VCaP (cell line): ENCODE measurements around the gene SLC12A8.

ENCODE experiments used
- H3K27ac ChIP-seq: fragments of 450-650 bp; 2 replicates; pipeline ENCODE4 v1.5.1; 2017
- TF ChIP-seq, protein P1 (sequence below): fragments of 450-650 bp; conservative IDR thresholded peaks from 2 replicates; pipeline ENCODE4 v1.5.1; 2017; ENCODE audit warnings: mild to moderate bottlenecking, moderate library complexity

SLC12A8 gene

GRCh38 chr3:125146626-125147490 lies 65.7 kb downstream of the SLC12A8 start:
- TF ChIP-seq, protein P1, sequence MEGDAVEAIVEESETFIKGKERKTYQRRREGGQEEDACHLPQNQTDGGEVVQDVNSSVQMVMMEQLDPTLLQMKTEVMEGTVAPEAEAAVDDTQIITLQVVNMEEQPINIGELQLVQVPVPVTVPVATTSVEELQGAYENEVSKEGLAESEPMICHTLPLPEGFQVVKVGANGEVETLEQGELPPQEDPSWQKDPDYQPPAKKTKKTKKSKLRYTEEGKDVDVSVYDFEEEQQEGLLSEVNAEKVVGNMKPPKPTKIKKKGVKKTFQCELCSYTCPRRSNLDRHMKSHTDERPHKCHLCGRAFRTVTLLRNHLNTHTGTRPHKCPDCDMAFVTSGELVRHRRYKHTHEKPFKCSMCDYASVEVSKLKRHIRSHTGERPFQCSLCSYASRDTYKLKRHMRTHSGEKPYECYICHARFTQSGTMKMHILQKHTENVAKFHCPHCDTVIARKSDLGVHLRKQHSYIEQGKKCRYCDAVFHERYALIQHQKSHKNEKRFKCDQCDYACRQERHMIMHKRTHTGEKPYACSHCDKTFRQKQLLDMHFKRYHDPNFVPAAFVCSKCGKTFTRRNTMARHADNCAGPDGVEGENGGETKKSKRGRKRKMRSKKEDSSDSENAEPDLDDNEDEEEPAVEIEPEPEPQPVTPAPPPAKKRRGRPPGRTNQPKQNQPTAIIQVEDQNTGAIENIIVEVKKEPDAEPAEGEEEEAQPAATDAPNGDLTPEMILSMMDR, result no peak
- H3K27ac ChIP-seq, result no peak overlapping the region

DNA sequence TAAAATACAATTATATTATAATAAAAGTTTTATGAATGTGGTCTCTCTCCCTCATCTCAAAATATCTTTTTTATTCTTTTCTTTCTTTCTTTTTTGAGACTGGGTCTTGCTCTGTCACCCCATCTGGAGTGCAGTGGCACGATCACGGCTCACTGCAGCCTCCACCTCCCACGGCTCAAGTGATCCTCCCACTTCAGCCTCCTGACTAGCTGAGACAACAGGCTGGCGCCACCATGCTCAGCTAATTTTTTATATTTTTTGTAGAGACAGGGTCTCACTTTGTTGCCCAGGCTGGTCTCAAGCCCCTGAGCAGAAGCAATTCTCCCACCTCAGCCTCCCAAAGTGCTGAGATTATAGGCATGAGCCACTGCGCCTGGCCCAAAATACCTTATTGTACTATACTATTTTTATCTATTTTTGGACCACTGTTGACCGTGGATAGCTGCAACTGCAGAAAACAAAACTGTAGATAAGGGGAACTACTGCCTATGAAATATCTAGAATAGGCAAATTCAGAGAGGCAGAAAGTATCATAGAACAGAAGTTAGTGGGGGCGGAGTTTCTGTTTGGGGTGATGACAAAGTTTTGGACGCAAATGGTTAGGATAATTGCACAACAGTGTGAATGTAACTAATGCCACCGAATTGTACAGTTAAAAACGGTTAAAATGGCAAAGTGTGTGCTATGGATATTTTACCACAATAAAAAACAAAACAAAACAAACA lies 66.6 kb downstream of the SLC12A8 start:
- no peak overlapping the region for H3K27ac ChIP-seq
- TF ChIP-seq, protein P1, result no peak

DNA sequence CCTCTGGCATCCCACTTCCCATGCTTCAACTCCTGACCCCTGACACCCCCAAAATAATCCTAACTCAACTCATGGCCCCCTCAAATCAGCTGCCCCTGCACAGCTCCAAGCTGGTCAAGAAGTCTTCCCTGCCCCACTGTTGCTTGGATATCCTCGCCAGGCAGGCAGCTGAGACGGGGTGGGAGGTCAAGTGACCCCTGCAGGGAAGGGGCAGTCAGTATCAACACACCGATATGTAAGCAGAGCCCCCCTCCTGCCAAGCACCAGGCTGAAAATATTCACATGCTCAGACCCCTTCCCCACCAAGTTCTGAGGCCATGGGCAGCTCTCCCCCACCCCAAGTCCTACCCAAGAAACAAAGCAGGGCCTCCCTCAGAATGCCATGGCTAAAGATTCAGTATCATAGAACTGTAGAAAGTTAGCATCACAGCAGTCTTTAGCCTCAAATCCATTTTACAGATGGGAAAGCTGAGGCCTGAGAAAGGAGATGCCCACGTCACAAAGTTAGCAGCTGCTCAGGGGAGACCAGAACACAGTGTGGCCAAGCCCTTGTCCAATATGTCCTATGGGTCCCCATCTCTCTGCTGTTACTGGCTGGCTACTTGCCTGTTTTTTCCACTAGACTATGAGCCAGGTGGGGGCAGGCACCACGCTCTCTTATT lies 67.8 kb downstream of the SLC12A8 start:
- TF ChIP-seq, protein P1, result no peak
- no peak overlapping the region for H3K27ac ChIP-seq

DNA sequence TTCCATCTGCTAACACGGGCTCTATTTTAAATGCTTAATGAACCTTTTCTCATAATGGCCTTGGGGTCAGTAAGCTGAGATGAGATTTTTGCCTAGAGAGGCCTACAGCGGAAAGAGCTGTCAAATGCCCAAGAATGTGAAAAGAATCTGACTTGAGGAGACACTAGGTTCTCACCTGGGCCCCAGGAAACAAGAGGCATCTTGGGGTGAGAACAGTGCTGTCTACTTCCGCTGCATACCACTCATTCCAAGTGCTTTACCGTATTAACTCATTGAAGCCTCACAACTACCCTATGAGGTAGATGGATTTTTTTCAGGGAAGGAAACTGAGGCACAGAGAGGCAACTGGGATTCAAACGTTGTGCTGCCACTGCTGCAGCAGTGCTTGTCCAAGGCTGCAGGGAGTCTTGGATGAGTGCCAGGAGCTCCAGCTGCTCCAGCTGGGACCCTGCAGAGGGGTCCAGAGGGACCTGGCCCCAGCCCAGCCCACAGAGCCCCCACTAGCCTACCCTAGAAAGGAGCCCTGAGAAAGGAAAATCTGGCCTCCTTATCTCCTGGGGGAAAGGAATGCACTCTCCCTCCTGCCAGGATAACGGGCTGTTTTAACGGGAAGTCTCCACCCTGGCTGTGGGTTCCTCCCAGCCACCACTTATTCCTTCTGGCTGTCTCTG lies 68.4 kb downstream of the SLC12A8 start:
- TF ChIP-seq, protein P1, result no peak
- no peak overlapping the region for H3K27ac ChIP-seq

DNA sequence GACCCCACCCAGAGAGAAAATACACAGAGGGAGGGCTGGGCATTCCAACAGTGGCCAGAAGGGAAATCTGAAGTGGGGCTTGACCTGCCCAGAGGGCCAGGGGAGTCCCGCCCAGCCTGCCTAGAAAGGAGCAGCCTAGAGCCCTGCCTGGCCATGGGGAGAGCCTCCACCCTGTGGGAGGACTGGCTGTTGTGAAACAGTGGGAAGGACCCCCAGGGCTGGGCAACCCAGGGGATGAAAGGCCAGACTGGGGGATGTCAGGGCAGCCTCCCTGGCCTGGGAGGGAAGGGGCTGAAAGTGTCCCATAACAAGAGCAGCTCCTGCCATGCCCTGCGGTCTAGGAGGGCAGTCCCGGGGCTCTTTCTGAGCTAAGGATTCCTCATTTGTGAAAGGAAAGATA lies 69.0 kb downstream of the SLC12A8 start:
- TF ChIP-seq, protein P1, result no peak
- no peak overlapping the region for H3K27ac ChIP-seq

DNA sequence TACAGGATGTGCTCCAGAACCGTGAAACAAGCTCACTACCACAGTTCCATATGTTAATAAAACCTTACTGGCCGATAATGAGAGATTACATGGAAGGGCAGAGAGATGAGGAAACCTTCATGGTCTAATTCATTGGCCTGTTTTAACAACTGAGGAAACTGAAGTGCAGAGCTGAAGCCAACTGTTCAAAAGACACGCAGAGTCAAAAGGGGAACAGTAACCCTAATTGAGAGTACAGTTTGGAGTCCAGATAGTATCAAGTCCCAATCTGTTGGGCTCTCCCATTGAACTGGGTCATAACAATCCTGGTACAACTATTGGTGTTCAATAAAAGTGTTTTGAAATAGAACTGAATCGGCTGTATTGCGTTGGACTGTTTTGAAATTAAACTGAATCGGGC lies 69.6 kb downstream of the SLC12A8 start:
- TF ChIP-seq, protein P1, result no peak
- no peak overlapping the region for H3K27ac ChIP-seq

DNA sequence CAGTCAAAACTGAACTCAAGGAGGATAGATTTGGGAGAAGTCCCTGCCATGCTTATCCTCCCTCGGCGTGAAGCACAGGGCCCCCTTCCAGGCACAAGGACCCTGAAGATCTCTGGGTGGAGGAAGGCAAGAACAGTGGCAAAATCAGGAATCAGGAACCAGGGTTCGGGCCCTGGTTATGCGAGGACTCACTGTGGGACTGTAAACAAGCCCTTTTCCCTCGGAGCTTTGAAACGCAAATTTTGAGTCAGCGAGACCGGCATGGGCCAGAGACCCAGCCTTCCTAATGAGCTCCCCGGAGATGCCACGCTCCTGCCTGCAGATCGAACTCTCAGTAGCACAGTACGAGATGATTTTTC lies 70.1 kb downstream of the SLC12A8 start:
- no peak overlapping the region for H3K27ac ChIP-seq
- TF ChIP-seq, protein P1, result no peak
